Osteoblast (primary cell): Measurements from ENCODE around the gene FHDC1. TPM values are rescaled to one million over a fixed set of nuclear protein-coding genes. Genes with fewer than 3 reads are reported as not detected.

Experiments
- DNase-seq: peaks from one replicate; pipeline ENCODE4 v3.0.0; 2011; ENCODE audit warnings: low spot score, mixed read lengths; ENCODE audit not compliant: insufficient read length; ENCODE audit errors: missing footprints
- H2AFZ ChIP-seq: 2 replicates; pipeline ENCODE4 v1.6.0; 2011; ENCODE audit warnings: mild to moderate bottlenecking, low read length
- H3K27ac ChIP-seq: 2 replicates; pipeline ENCODE4 v1.5.1; 2011; ENCODE audit warnings: mild to moderate bottlenecking, low read depth, low read length, moderate library complexity
- H3K27me3 ChIP-seq: 2 replicates; pipeline ENCODE4 v1.6.0; 2012; ENCODE audit warnings: mild to moderate bottlenecking, control low read depth, inconsistent platforms, low read length, moderate library complexity; ENCODE audit not compliant: insufficient read depth
- H3K36me3 ChIP-seq: 2 replicates; pipeline ENCODE4 v1.5.1; 2011; ENCODE audit warnings: mild to moderate bottlenecking, low read length, control low read depth, moderate library complexity; ENCODE audit not compliant: insufficient read depth
- H3K4me1 ChIP-seq: 2 replicates; pipeline ENCODE4 v1.5.1; 2011; ENCODE audit warnings: mild to moderate bottlenecking, low read length, control low read depth, moderate library complexity; ENCODE audit not compliant: insufficient read depth
- H3K4me2 ChIP-seq: 2 replicates; pipeline ENCODE4 v1.6.0; 2011; ENCODE audit warnings: mild to moderate bottlenecking, low read length; ENCODE audit not compliant: insufficient read depth
- H3K4me3 ChIP-seq: fragments of 200-600 bp; sonication (generic); 3 replicates; pipeline ENCODE4 v1.5.1; 2012; ENCODE audit warnings: mild to moderate bottlenecking, low read length, inconsistent platforms; ENCODE audit not compliant: insufficient read depth
- H3K79me2 ChIP-seq: 2 replicates; pipeline ENCODE4 v1.6.0; 2012; ENCODE audit warnings: mild to moderate bottlenecking, low read length, control low read depth, inconsistent platforms; ENCODE audit not compliant: insufficient read depth
- H3K9me3 ChIP-seq: 2 replicates; pipeline ENCODE4 v1.5.1; 2011; ENCODE audit warnings: low read depth, low read length, control low read depth
- H4K20me1 ChIP-seq: 2 replicates; pipeline ENCODE4 v1.6.0; 2012; ENCODE audit warnings: mild to moderate bottlenecking, low read length, control low read depth; ENCODE audit not compliant: insufficient read depth
- total RNA-seq: library from RNA; depleted of rRNA; stranded (reverse); fragments of >200 nt; gene quantifications from 2 replicates; pipeline ENCODE4 v1.2.3, GENCODE V29; 2012
- TF ChIP-seq, protein P1 (sequence below): IDR thresholded peaks from 2 replicates; pipeline ENCODE4 v1.5.1; 2011; ENCODE audit warnings: mild to moderate bottlenecking, low read depth, low read length, moderate library complexity; ENCODE audit errors: extremely low read depth

Gene FHDC1
- total RNA-seq, 1 donor: 0.36 TPM

DNA sequence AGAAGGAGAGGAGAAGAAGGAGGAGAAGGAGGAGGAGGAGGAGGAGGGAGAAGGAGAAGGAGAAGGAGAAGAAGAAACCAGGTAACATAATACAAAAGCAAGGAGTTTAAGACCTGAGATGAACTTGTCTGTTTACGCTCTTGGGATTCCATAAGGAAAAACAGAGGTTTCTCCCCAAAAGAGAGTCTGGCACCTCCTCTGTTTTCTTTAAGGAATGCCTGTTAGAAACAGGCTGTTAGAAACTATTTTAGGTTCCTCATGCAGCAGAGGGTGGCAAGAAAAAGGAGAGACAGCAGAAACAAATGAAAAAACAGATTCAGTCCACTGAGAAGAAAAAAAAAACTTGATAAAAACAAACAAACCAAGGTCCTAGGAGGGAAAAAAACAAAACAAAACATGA, 10.3 kb upstream of the FHDC1 start:
- Histone ChIP-seq H3K36me3 (no peaks in the 10 kb centered on the region), H3K9me3 (no peaks in the 10 kb centered on the region), H3K27ac (no peak overlapping the region), H4K20me1 (no peaks in the 10 kb centered on the region), H3K4me2 (no peak overlapping the region), H3K4me1 (no peaks in the 10 kb centered on the region), H2AFZ (no peak overlapping the region), H3K4me3 (no peak overlapping the region), H3K79me2 (no peaks in the 10 kb centered on the region), H3K27me3 (no peaks in the 10 kb centered on the region)
- TF ChIP-seq, protein P1, sequence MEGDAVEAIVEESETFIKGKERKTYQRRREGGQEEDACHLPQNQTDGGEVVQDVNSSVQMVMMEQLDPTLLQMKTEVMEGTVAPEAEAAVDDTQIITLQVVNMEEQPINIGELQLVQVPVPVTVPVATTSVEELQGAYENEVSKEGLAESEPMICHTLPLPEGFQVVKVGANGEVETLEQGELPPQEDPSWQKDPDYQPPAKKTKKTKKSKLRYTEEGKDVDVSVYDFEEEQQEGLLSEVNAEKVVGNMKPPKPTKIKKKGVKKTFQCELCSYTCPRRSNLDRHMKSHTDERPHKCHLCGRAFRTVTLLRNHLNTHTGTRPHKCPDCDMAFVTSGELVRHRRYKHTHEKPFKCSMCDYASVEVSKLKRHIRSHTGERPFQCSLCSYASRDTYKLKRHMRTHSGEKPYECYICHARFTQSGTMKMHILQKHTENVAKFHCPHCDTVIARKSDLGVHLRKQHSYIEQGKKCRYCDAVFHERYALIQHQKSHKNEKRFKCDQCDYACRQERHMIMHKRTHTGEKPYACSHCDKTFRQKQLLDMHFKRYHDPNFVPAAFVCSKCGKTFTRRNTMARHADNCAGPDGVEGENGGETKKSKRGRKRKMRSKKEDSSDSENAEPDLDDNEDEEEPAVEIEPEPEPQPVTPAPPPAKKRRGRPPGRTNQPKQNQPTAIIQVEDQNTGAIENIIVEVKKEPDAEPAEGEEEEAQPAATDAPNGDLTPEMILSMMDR: no peak
- no peak for DNase-seq

DNA sequence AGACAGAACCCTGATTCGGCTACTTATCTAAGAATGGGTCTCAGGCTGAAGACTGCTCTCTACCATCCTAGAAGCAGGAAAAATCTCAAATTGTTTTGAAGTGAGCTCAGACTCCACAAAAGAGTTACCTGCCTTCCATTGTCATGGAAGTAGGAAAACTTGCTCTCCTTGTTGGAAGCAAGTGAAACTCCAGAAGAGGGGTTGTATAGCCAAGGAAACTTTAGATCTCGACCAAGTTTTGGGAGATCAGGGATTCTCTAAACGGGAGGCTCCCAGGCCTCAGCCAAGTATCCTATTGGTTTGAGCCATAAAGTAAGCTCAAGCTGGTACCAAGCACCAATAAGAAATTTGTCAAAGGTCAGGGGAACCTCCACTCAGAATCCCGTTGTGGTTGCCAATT, 9.2 kb upstream of the FHDC1 start:
- Histone ChIP-seq H3K36me3 (no peaks in the 10 kb centered on the region), H2AFZ (no peak overlapping the region), H3K27ac (no peak overlapping the region), H3K79me2 (no peaks in the 10 kb centered on the region), H3K4me1 (no peaks in the 10 kb centered on the region), H3K4me3 (no peak overlapping the region), H3K9me3 (no peaks in the 10 kb centered on the region), H4K20me1 (no peaks in the 10 kb centered on the region), H3K4me2 (no peak overlapping the region), H3K27me3 (no peaks in the 10 kb centered on the region)
- TF ChIP-seq, protein P1: no peak
- DNase-seq: no peak

- no peak overlapping the region for H3K4me2 ChIP-seq
- H3K4me3 ChIP-seq: no peak overlapping the region
- H3K9me3 ChIP-seq: no peaks in the 10 kb centered on the region
- no peaks in the 10 kb centered on the region for H3K4me1 ChIP-seq
- H3K36me3 ChIP-seq: no peaks in the 10 kb centered on the region
- no peaks in the 10 kb centered on the region for H4K20me1 ChIP-seq
- H3K79me2 ChIP-seq: no peaks in the 10 kb centered on the region
- no peak overlapping the region for H3K27ac ChIP-seq
- no peaks in the 10 kb centered on the region for H3K27me3 ChIP-seq
- no peak for DNase-seq
- TF ChIP-seq, protein P1: no peak
- no peak overlapping the region for H2AFZ ChIP-seq
Measured at GRCh38 chr4:152927737-152928136, 8.4 kb upstream of the FHDC1 start.

GRCh38 chr4:152928286-152928685, 7.8 kb upstream of the FHDC1 start:
- DNase-seq: no peak
- Histone ChIP-seq H3K9me3 (no peaks in the 10 kb centered on the region), H3K27ac (no peak overlapping the region), H3K4me2 (no peak overlapping the region), H3K79me2 (no peaks in the 10 kb centered on the region), H3K27me3 (peaks cover 4% of the 10 kb centered on the region), H4K20me1 (no peaks in the 10 kb centered on the region), H3K4me1 (no peaks in the 10 kb centered on the region), H2AFZ (no peak overlapping the region), H3K4me3 (no peak overlapping the region), H3K36me3 (no peaks in the 10 kb centered on the region)
- TF ChIP-seq, protein P1: no peak
